Inferior parietal cortex (tissue), 1 donor: ENCODE measurements around the gene TIMMDC1.
A peak's percentile ranks its signal among the peaks of the same experiment; 100 is the strongest.
"Not testable (repeated sequence)": the region's sequence is repeated elsewhere in the genome, so short reads cannot be mapped to it uniquely, and the experiment has no call there.

ENCODE experiments used
- DNase-seq: peaks from one replicate; pipeline ENCODE4 v3.0.0-alpha.2; 2016; ENCODE audit errors: extremely low spot score

The TIMMDC1 gene

GRCh38 chr3:119555929-119556328 lies 57.6 kb downstream of the TIMMDC1 start:
- no peak for DNase-seq

GRCh38 chr3:119557192-119557876 lies 59.0 kb downstream of the TIMMDC1 start:
- DNase-seq: no peak

- DNase-seq: no peak
Observed at GRCh38 chr3:119557877-119558269, 59.5 kb downstream of the TIMMDC1 start.

- DNase-seq: no peak
Observed at GRCh38 chr3:119558626-119559317, 60.4 kb downstream of the TIMMDC1 start.

DNA sequence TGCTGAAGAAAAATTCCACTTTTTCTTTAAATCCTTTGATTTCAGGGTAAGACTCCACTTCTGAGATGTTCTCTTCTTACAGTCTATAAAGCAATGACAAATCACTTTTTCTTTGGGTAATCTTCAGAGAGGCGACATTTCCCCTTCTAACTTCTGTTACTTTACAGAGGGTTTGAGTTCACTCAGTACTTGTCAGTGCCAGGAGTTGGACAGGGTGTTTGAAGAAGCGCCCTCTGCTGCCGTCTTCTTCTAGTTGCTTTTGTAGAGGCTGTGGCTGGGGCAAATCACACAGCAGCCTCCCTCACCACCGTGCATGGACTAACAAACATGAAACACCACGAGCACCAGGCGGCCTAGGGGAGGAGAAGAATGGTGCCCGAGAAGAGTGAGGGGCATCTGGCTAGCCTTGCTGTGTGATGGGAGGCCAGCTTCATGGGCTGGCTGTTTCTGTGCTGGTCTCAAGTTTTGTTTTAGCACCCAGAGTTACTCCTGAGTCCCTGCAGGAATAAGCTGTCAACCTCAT lies 61.2 kb downstream of the TIMMDC1 start, which contains the start of gene CD80:
Gene CD80 (minus strand): TSS at position 174 of the 523 bp plus-strand sequence. CDS start 1,886 bp downstream, outside the sequence.
- DNase-seq: peak; percentile 6

DNA sequence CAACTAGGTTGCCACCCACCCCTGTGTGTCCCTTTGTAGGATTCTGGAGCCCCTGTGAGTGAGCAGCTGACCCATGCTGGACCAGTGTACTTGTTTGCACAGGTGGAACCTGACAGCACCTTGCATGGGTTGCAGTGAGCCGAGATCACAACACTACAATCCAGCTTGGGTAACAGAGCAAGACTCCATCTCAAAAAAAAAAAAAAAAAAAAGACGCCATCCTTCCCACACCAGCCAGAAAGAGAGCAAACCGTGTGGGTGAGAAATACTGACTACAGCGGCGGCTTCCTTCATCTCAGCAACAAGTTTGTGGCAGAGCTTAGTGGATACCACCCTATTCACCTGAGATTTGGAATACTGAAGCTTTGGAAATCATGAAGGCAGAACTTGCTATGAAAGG lies 61.8 kb downstream of the TIMMDC1 start:
- no peak for DNase-seq

DNA sequence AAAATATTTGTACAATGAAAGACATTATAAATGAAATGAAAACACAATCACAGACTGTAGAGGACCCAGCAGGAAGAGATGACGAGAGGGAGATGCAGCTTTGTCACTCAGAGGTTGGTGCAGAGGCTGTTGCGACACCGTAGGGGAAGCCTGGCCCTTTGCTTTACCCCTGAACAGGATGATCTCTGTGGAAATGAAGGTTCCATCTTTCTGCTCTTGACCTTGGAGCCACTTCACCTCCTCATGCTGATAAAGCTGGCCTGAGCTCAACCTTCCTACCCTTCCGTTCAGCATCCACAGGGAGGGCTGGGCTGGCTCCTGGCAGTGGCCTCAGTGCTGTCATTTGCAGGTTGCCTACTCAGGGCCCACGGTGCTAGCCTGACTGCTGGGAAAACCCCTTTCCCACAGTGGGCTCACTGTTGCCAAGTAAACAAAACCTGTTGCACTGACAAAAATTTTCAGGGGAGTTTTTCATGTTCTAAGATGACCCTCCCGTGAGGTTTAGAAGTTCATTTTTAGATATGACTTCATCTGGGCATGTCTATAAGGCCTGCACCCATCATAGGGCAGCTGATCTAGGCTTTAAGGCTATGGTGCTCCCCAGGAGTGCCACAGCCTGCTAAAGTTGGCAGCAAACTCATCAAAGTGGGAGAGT lies 64.1 kb downstream of the TIMMDC1 start:
- no peak for DNase-seq

DNA sequence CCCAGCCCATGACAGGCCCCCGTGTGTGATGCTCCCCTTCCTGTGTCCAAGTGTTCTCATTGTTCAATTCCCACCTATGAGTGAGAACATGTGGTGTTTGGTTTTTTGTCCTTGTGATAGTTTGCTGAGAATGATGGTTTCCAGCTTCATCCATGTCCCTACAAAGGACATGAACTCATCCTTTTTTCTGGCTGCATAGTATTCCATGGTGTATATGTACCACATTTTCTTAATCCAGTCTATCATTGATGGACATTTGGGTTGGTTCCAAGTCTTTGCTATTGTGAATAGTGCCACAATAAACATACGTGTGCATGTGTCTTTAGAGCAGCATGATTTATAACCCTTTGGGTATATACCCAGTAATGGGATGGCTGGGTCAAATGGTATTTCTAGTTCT lies 65.0 kb downstream of the TIMMDC1 start:
- not testable (repeated sequence) for DNase-seq

GRCh38 chr3:119569156-119569555 lies 70.8 kb downstream of the TIMMDC1 start:
- no peak for DNase-seq

DNA sequence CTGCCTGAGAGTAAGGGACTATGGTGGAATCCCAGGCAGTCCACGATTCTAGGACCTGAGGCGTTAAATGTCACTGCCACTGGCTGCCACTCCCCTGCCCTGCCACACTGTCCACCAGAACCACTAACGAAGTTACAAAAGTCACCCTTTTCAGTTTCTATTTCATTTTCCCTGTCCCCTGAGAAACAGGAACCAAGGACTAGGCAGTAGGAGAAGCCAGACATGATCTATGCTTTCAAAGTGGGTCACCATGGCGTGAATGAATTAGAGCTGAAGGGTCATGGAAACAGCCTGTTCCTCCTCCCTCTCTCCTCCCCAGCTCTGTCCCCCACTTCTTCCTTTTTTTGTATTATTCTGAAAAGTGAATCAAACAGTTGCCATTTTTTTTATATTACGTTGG lies 71.9 kb downstream of the TIMMDC1 start:
- DNase-seq: no peak

GRCh38 chr3:119571230-119571629 lies 72.9 kb downstream of the TIMMDC1 start:
- DNase-seq: no peak

- no peak for DNase-seq
Observed at GRCh38 chr3:119571688-119572087, 73.3 kb downstream of the TIMMDC1 start.
